SK-N-SH treated with all-trans-retinoic acid at 6 μM for 48 hours (cell line): ENCODE data around the gene GHRH.

Experiments used
- BACH2 ChIP-seq: fragments of 250-450 bp; sonication (Bioruptor Pico); IDR thresholded peaks from 2 replicates; pipeline ENCODE4 v1.9.0; 2021; ENCODE audit warnings: mild to moderate bottlenecking, borderline replicate concordance
- ZFP30 ChIP-seq: fragments of 450-650 bp; formaldehyde crosslinking; IDR thresholded peaks from 2 replicates; pipeline ENCODE4 v1.5.0; 2022; ENCODE audit warnings: mild to moderate bottlenecking, moderate library complexity

GRCh38 chr20:37259865-37260264, 1.7 kb downstream of the GHRH start:
- TF ChIP-seq BACH2 (CRISPR knock-in tag) (no peak), ZFP30 (no peak)
